Tongue (tissue), 2 donors: ENCODE measurements around the gene SKIL. TPM values are rescaled to one million over a fixed set of nuclear protein-coding genes. Genes with fewer than 3 reads are reported as not detected.

Experiments
- DNase-seq: peaks from one replicate; pipeline ENCODE4 v3.0.0-alpha.2; 2015
- total RNA-seq: library from RNA; depleted of rRNA; stranded (reverse); fragments of >200 nt; gene quantifications from one replicate; pipeline ENCODE4 v1.2.3, GENCODE V29; 2014

Gene SKIL
- total RNA-seq, 1 donor from 2014 or later, result 59.5 TPM

GRCh38 chr3:170437696-170438407 is 80.3 kb downstream of the SKIL start:
- no peak for DNase-seq

- no peak for DNase-seq
These were observed 81.3 kb downstream of the SKIL start for GRCh38 chr3:170438836-170439235.

GRCh38 chr3:170440344-170440743 is 82.8 kb downstream of the SKIL start:
- no peak for DNase-seq

GRCh38 chr3:170441412-170441811 is 83.9 kb downstream of the SKIL start:
- DNase-seq, result no peak

- DNase-seq, result no peak
These were observed 85.4 kb downstream of the SKIL start for GRCh38 chr3:170442947-170443346.

GRCh38 chr3:170443457-170443856 is 85.9 kb downstream of the SKIL start:
- no peak for DNase-seq

Other genes with a start within 250 kb of the SKIL start
- 54.3 TPM for gene PHC3, start 176.0 kb upstream of the SKIL start, total RNA-seq
- 53.2 TPM for gene PRKCI, start 135.3 kb upstream of the SKIL start, total RNA-seq
- 4.1 TPM for gene CLDN11, start 61.2 kb downstream of the SKIL start, total RNA-seq
- gene SLC7A14, start 228.4 kb downstream of the SKIL start, total RNA-seq, result 0.10 TPM